ENCODE measurements around the gene CCDC178.

Gene CCDC178

DNA sequence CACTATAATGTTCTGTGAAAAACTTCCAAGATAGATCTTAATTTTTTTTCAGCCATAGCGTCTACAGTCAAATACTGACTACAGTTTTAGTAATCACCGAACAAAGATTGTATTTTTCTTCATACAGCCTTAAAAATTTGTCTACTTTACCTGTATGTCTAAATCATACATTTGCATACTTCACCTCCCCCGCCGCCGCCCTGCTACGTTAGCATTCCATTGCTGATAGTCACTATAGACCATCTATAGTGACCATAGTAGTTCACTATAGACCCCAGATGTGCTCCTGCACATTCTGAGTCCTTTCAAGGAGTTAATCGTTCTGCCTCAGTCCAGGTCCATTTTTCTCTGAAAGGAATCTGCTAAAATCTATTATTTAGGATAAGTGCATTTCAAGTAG lies 325.0 kb downstream of the CCDC178 start:
- Histone ChIP-seq H3K4me3 (replicated peaks; ENCODE audit: insufficient read depth, low read length) (no peak overlapping the region), H3K27ac (replicated peaks) (no peak overlapping the region), H3K27me3 (ENCODE audit: insufficient read depth, poor library complexity, severe bottlenecking) (no peaks in the 10 kb centered on the region)
- no peak for TF ChIP-seq SPI1 (IDR thresholded peaks at IDR 0.05; ENCODE audit: borderline replicate concordance, low read depth)
- TF ChIP-seq CTCF (IDR thresholded peaks at IDR 0.05; ENCODE audit: insufficient read depth, low read length): no peak
- no peak for TF ChIP-seq GABPA (IDR thresholded peaks at IDR 0.05; ENCODE audit: low read depth)
- TF ChIP-seq, protein P1, sequence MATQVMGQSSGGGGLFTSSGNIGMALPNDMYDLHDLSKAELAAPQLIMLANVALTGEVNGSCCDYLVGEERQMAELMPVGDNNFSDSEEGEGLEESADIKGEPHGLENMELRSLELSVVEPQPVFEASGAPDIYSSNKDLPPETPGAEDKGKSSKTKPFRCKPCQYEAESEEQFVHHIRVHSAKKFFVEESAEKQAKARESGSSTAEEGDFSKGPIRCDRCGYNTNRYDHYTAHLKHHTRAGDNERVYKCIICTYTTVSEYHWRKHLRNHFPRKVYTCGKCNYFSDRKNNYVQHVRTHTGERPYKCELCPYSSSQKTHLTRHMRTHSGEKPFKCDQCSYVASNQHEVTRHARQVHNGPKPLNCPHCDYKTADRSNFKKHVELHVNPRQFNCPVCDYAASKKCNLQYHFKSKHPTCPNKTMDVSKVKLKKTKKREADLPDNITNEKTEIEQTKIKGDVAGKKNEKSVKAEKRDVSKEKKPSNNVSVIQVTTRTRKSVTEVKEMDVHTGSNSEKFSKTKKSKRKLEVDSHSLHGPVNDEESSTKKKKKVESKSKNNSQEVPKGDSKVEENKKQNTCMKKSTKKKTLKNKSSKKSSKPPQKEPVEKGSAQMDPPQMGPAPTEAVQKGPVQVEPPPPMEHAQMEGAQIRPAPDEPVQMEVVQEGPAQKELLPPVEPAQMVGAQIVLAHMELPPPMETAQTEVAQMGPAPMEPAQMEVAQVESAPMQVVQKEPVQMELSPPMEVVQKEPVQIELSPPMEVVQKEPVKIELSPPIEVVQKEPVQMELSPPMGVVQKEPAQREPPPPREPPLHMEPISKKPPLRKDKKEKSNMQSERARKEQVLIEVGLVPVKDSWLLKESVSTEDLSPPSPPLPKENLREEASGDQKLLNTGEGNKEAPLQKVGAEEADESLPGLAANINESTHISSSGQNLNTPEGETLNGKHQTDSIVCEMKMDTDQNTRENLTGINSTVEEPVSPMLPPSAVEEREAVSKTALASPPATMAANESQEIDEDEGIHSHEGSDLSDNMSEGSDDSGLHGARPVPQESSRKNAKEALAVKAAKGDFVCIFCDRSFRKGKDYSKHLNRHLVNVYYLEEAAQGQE (IDR thresholded peaks at IDR 0.05; ENCODE audit: insufficient replicate concordance, low read depth): no peak
- TF ChIP-seq POLR2AphosphoS5 (IDR thresholded peaks at IDR 0.05; ENCODE audit: low read depth): no peak
- DNase-seq (ENCODE audit: low read depth in 1 of 2, low spot score in 1 of 2): no peak

GRCh38 chr18:33114749-33115148 lies 325.8 kb downstream of the CCDC178 start:
- no peak for DNase-seq (ENCODE audit: low read depth in 1 of 2, low spot score in 1 of 2)
- Histone ChIP-seq H3K27ac (replicated peaks) (no peak overlapping the region), H3K27me3 (ENCODE audit: insufficient read depth, poor library complexity, severe bottlenecking) (peaks cover 3% of the 10 kb centered on the region), H3K4me3 (replicated peaks; ENCODE audit: insufficient read depth, low read length) (no peak overlapping the region)
- TF ChIP-seq GABPA (IDR thresholded peaks at IDR 0.05; ENCODE audit: low read depth) (no peak), SPI1 (IDR thresholded peaks at IDR 0.05; ENCODE audit: borderline replicate concordance, low read depth) (no peak)

GRCh38 chr18:33113416-33113815 lies 327.1 kb downstream of the CCDC178 start:
- peaks cover 3% of the 10 kb centered on the region for H3K27me3 ChIP-seq (ENCODE audit: insufficient read depth, poor library complexity, severe bottlenecking)
- no peak overlapping the region for H3K4me3 ChIP-seq (replicated peaks; ENCODE audit: insufficient read depth, low read length)
- no peak overlapping the region for H3K27ac ChIP-seq (replicated peaks)
- DNase-seq (ENCODE audit: low read depth in 1 of 2, low spot score in 1 of 2): no peak
- TF ChIP-seq POLR2AphosphoS5 (IDR thresholded peaks at IDR 0.05; ENCODE audit: low read depth) (no peak), CTCF (IDR thresholded peaks at IDR 0.05; ENCODE audit: insufficient read depth, low read length) (no peak), SPI1 (IDR thresholded peaks at IDR 0.05; ENCODE audit: borderline replicate concordance, low read depth) (no peak), GABPA (IDR thresholded peaks at IDR 0.05; ENCODE audit: low read depth) (no peak)
- TF ChIP-seq, protein P1 (IDR thresholded peaks at IDR 0.05; ENCODE audit: insufficient replicate concordance, low read depth): no peak

DNA sequence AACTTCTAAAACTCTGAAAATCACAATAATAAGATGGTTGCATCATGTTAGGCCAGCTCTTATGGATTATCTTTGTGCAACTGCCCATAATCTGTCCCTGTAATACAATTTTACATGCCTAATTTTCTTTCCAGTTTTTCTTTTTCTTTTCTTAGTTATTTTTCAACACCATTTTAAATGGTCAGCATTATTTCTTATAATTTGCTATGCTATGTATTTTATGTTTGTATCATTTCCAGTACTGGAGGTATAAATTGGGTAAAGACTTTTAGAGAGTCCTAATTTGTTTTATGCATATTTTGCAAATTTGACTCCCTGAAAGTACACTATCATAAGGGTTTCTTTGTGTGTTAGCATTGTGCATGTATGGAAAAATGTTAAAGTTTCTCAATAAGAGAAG lies 333.0 kb downstream of the CCDC178 start:
- H3K27ac ChIP-seq (replicated peaks): no peak overlapping the region
- H3K4me3 ChIP-seq (replicated peaks; ENCODE audit: insufficient read depth, low read length): no peak overlapping the region
- DNase-seq (ENCODE audit: low read depth in 1 of 2, low spot score in 1 of 2): no peak
- TF ChIP-seq, protein P1 (IDR thresholded peaks at IDR 0.05; ENCODE audit: insufficient replicate concordance, low read depth): no peak
- TF ChIP-seq CTCF (IDR thresholded peaks at IDR 0.05; ENCODE audit: insufficient read depth, low read length) (no peak), SPI1 (IDR thresholded peaks at IDR 0.05; ENCODE audit: borderline replicate concordance, low read depth) (no peak), GABPA (IDR thresholded peaks at IDR 0.05; ENCODE audit: low read depth) (no peak), POLR2AphosphoS5 (IDR thresholded peaks at IDR 0.05; ENCODE audit: low read depth) (no peak)
- peaks cover 3% of the 10 kb centered on the region for H3K27me3 ChIP-seq (ENCODE audit: insufficient read depth, poor library complexity, severe bottlenecking)

Data from HL-60 (cell line).